RPMI7951 (cell line): ENCODE results near the gene AFAP1L2. TPM values are rescaled to one million over a fixed set of nuclear protein-coding genes. Genes with fewer than 3 reads are reported as not detected.
"Not testable (repeated sequence)": the region's sequence is repeated elsewhere in the genome, so short reads cannot be mapped to it uniquely, and the experiment has no call there.

Source experiments
- DNase-seq: peaks from one replicate; pipeline ENCODE4 v3.0.0-alpha.2; 2012; ENCODE audit warnings: low read depth
- total RNA-seq: library from RNA; depleted of rRNA; stranded (reverse); fragments of >200 nt; shearing (Covaris generic); gene quantifications from 2 replicates; pipeline ENCODE4 v1.2.3, GENCODE V29; 2014

Gene AFAP1L2
- total RNA-seq, 1 experiment from 2014 or later: 2.0 TPM

DNA sequence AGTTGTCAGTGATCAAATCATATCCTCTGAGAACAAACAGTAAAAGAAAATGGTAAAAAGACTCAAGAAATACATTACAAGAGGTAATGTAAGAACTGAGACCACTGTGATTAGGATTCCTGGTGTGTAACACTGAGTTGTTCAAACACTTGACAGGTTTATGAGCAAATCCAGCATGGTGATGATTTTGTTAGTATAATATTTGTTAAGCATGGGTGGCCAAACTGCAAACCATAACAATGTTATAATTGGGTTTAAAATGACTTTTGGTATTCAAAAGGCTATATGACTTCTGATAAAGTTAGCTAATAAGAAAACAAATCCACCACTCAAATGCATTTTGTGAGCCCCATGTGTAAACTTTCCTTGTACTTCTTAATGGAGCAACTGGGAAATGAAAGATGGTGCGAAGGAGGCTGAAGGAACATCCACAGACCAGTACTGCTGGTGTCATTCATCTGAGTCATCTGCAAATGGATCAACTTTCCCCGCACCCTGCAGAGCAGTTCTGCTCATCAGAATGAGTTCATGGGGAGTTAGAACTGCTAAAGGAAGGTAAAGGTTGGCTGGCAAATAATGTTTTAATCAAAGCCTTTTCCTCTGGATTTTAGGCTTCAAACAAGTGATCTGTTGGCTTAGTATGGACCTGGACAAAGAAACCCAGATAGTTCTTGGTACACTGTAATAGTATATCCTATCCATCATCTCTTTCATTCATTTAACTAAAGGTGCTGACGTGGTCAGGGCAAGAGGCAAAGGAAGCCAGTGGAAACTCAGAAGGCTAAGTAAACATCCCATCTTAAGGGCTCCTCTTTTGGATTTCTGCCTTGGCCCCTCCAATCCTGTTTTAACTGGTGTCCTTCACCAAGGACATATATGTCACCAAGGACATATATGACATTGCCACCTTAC lies 45.0 kb downstream of the AFAP1L2 start:
- peak; percentile 16 for DNase-seq

DNA sequence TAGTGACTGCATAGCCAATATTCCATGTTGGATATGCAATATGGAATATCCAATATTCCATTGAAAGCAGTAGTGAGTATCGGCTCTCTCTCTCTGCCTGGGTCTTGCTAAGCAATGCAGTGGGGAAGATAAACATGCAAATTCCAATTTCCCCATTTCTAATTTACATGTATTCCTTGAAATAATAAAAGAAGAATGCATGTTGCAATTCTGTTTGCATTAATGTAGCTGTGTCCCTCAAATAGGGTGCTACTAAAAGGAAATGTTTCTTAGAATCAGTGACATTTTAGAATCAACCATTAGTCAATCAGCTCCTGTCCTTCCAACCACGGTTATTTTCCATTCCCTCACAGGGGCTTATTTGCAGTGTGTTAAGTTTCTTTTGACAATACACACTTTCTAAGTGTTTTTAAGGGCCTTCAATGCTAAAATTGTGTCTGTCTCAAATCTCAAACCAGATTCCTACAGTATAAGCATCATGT lies 46.7 kb downstream of the AFAP1L2 start:
- DNase-seq: no peak

DNA sequence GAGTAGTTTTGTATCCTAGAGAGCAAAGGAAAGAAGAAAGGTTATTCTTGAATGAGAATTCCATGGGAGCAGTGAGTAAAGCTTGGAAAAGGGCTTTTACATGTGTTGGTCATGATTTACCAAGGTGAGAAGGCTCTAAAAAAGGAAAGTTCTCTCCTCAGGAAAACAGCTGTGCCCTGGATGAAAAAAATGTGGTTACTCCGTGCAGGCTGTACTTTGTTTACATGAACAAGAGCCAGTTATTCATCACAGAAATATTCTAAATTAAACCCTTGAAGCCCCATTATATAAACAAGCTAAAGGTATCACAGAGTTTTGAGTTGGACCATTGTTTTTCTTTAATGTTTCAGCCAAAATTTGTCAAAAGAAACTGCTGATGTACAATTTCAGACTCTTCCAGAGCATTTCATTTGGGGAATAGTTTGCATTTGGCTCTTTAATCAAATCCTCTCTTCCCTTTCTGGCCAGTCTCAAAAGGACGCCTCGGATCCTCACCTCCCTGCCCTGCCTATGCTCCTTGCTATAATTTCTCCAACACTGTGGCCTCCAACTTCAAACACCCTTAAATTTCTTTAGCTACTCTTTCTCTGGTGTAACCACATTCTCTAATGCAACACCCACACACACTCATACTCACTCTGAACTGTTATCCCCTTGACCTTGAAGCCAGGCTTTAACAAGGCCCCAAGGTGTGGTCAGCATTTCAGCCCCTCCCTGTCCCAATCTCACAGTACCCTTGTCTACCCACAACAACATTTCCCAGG lies 47.4 kb downstream of the AFAP1L2 start:
- DNase-seq: peak; percentile 75

DNA sequence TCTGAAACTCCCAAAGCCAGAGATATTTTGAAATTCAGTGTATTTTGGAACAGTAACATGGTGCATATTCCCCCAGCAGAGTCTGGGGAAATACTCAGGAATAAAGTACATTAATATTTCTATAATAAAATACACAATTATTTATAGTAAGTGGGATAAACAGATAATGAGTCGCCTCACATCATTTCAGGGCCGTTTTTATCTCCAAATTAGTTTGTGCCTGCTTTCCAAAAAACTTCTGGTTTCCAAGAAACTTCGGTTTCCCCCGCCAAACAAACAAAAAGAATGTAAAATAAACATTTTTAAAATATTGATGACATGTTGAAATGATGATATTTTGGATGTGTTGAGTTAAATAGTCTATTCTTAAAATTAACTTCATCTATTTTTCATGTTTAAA lies 48.2 kb downstream of the AFAP1L2 start:
- DNase-seq: no peak

DNA sequence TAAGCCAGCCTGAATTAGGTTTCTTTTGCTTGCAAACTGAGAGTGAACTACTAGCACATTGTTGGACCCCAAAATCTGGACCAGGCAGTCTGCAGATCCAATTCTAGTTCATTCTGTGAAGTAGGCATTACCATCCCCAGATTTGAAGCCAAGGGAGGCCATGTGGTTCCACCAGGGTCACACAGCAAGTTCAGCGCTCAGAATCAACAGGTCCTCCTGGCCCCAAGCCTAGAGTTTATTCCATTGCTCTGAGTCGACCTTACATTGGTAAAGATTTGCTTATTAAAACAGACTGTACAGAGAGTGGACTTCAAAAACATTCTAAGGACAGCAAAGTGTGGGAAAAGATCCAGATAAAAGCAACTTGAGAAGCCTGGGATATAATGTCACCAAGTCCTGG lies 50.9 kb downstream of the AFAP1L2 start:
- DNase-seq: no peak

DNA sequence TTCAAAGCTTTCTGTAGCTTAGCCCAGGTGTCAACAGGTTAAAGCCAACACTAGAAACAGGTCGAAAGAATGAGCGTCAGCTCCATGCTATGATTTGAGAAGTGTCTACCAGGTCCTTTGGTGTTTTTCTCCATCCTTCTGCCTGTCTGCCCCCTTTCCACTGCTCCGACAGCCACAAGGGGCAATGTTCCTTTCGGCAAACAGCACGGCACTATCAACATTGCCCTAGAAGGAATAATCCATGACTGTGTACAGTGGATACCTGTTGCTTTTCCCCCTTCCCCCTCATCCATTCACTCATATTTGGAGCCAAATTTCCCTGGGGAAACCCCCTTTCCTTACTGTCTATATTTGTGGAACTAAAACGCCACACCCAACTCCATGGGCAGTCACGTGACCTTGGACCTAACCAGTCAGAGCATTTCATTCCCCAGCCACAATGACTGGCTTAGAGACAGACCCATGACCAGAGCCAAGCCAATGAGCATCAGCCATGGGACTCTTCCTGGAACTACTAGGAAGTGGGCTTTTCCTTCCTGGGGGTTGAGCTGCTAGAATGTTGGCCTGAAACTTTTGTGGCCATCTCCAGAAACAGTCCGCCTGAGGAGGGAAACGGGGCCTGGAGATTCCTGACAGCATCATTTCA lies 51.5 kb downstream of the AFAP1L2 start:
- no peak for DNase-seq

DNA sequence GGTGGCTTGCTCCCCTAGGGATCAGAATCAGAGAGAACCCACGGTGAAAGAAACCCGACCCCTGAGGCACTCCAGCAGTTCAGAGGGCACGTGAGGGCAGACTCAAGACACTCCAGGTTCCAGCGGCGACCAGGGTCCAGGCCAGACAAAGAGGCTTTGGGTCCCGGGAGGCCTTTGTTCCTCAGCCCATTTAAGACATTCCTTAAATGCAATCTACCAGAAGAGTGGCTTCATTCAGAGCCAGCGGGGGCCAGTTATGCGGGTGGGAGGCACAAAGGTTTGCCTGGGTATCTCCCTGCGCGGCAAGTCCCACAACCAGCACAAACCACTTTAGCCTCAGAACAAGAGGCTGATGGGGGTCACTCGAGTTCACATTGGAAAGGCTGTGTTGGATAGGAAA lies 53.6 kb downstream of the AFAP1L2 start:
- no peak for DNase-seq

DNA sequence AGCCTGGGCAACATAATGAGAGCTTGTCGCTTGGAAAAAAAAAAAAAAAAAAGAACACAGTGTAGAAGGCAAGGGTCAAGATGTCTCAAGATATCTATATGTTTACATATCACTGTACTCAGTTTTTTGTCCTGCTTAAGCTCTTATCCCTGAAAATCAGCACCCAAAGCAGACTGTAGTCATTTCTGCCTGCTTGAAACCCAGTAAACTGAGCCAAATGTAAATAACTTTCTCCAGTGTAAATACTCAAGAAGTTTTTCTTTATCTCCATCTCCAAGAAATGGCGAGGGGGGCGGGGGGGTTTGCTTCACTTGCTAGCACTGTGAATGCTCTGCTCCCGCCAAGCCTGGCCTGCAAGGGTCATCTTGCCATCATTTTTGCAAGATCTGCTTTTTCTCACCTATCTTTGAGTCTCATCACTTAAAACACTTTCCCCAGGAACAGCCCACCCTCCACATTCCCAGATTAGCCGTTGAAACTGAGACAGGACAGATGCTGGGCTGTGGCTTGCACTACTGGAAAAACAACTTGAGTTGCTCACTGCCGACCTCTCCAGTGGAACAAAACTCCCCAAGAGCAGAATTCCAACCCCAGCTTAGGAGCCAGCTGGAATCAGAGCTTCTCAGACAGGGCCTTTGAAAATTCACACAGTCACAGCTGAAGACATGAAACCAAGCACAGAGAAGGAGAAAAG lies 54.6 kb downstream of the AFAP1L2 start:
- DNase-seq: no peak

DNA sequence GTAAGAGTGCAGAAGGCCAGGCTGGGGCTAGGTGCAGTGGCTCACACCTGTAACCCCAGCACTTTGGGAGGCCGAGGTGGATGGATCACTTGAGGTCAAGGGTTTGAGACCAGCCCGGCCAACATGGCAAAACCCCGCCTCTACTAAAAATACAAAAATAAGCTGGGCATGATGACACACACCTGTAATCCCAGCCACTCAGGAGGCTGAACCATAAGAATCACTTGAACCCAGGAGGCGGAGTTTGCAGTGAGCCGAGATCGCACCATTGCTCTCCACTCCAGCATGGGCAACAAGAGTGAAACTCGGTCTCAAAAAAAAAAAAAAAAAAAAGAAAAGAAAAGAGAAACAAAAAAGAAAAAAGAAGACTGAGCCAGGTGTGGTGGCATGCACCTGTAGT lies 55.2 kb downstream of the AFAP1L2 start:
- not testable (repeated sequence) for DNase-seq

DNA sequence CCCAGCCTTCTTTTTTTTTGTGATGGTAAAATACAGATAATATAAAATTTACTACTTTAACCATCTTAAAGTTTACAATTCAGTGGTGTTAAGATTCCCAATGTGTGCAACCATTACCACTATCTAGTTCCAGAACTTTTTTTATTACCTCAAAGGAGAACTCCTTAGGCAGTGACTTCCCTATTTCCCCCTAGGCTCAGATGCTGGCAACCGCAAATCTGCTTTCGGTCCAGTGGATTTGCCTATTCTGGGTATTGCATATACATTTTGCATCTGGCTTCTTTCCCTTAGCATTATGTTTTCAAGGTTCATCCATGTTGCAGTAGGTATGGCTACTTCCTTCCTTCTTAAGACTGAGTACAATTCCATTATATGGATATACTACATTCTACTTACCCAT lies 56.5 kb downstream of the AFAP1L2 start:
- DNase-seq: no peak

DNA sequence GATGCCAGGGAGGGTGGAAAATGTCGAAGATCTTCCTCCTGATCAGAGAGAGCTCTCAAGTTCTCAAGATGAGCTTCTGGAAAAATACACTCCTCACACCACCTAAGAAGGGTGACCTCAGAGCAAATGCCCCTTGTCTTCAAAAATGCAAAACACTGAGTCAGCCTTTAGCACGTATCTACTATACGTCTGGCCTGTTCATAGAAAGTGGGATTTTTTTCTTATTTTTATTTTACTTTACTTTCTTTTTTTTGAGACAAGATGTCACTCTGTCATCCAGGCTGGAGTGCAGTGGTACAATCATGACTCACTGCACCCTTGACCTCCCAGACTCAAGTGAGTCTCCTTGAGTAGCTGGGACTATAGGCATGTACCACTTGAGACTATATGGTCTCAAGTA lies 57.1 kb downstream of the AFAP1L2 start:
- peak; percentile 36 for DNase-seq

DNA sequence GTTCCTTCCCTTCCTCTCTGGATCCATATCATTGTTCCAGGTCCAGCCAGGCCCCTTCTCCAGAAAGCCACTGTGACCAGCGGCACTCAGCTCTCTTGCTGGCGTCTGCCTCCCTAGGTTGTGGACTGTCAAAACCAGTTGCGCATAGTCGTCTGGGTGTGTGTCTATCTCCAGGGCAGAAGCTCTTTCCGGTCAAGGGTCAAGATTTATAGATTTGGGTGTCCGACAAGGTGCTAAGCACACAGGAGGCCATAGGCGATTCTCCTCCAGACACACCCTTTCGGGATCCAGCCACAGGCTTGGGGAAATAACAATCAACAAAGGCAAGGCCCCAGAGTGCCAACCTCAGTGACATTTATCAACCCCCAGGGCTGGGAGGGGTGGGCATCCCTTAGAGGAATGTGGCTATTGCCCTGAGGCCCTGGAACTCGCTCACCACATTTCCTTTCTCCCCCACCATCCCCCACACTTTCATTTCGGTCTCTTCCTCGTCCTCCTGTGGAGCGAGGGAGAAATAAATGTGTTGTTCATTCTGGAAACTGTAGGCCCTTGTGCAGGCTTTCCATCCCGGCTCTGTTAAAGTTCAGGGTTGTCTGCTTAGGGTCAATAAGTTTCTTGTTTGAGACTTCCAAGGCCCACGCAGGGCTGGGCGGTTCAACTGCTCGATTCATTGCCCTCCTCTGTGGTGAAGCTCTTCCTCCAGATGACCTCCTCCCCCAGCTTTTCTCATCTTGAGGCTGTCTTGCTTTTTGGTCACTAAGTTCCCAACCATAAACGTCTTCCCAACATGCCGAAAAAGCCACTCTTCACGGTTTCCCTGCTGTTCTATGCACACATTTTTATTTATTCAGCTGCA lies 57.9 kb downstream of the AFAP1L2 start:
- peak; percentile 55 for DNase-seq

DNA sequence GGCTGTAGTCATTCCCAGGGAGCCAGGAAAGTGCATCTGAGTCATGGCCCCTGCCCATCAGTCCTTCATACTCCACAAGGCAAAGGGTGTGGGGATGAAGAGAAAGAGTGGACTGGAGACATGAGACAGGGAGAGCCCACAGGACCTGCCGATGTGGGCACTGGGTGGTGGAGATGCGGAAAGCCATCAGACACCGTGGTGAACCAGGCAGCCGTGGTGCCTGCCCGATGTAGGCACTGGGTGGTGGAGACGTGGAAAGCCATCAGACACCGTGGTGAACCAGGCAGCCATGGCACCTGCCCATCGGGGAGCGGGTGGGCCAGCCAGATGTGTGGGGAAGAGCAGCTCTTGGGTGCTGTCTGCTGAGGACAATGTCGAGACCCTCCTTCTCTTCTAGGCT lies 58.6 kb downstream of the AFAP1L2 start:
- no peak for DNase-seq

DNA sequence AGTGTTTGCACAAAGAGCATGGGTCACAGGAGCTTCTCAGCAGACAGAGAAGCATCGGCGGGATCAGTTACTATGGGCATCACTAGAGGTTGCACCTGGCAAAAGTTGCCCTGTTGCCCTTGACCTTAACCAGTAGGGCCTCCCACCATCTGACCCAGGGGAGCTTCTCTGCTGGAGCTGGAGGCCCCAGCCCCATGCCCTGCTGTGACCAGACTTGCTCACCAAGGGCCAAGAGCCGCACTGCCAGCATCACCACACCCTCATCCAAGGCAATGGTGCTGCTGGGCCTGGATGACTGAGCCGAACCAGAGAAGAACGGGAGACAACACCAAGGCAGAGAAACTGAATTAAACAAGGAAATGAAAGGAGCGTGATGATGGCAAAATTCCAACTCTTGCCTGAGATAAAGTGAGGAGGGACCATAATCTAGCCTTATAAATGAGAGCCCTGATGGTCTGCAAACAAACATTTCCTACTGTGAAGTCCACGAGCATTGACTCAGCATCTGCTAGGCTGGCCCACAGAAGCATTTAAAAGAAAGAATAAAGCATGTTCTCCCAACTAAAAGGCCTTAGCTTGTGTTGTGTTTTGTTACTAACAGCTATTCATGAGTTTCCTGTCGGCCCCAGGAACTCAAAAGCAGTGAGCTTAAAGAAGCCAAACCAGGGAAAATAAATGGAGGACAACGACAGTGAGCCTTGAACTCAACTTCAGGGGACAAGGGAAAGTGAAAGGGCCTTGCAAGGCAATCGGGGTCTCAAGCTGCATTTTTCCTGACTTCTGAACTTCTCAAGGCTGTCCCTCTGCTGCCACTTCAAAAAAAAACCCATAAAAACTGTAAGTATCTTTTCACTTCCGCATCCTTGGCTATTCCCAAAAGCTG lies 60.4 kb downstream of the AFAP1L2 start:
- DNase-seq: peak; percentile 14

DNA sequence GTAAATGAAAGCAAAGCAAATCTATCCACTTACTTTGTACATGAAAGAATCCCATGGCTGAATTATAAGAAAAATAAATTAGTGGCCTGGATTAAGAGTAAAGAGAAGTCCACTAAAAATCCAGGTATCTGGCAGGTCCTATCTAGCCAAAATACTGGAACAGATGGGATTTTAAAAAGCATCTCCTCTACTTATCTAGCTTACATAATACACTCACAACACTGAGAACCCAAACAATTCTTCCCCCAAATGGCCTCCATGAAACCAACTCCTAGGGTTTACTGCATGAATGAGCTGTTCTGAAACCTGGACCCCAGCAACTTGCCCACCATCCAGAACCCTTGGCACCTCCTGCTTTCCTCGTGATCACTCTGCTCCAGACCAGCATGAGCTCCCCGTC lies 61.3 kb downstream of the AFAP1L2 start:
- no peak for DNase-seq

DNA sequence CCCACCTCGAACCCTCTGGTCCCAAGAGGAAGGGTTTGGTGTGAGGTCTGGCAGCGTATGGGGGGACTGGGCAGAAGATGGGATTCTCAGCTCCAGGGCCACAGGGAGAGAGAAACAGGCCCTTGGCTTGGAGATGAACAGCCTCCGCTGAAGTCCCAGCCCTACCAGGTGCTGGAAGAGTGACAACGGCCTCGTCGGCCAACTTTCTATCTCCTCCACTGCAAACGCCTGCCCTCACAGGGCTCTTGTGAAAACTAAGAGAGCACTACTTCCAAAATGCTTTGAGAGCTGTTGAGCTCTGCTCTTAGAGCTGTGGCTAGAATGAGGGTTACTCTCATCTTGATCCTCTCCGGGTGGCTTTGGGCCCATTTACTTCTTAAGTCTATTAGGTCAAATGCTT lies 63.5 kb downstream of the AFAP1L2 start:
- no peak for DNase-seq

DNA sequence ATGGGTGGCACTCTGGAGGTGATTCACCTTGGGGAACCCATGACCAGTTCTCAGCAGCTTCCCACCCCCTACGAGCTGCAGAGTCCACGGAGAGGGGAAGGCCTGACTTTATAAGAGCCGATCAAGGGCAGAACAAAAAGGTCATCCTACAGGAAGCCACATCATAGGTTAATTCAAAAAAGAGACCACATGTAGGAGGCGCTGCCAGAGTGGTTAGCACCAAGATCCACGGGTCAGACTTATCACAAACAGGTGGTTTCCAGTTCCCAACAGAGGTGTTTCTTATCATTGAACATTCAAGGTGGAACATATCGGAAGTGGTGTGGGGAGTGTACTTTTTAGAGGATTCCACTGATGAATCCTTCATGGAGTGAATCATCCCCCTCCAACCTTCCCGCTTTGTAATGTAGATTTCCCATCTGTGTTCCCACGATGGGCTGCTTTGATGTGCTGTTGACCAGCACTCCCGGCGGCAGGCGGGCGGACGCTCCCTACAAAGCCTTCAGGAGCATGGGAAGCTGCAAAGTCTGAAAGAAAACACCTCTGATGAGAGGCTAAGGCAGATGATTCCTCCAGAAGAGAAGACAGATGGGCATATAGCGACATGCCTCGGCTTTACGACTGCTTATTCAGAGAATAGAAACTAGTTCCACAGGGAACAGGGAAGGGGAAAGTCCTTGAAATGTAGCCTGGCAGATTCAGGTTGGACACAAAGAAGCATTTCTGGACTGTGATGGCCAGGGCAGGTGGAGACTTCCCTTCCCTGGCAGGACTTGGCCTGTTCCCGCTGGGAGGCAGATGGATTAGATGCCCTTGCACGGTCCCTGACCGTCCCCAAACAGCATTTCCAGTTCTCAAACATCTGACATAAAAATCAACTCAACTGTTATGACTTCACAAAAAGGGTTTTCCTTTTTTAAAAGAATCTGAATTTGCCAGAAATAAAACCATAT lies 66.5 kb downstream of the AFAP1L2 start:
- DNase-seq: no peak

DNA sequence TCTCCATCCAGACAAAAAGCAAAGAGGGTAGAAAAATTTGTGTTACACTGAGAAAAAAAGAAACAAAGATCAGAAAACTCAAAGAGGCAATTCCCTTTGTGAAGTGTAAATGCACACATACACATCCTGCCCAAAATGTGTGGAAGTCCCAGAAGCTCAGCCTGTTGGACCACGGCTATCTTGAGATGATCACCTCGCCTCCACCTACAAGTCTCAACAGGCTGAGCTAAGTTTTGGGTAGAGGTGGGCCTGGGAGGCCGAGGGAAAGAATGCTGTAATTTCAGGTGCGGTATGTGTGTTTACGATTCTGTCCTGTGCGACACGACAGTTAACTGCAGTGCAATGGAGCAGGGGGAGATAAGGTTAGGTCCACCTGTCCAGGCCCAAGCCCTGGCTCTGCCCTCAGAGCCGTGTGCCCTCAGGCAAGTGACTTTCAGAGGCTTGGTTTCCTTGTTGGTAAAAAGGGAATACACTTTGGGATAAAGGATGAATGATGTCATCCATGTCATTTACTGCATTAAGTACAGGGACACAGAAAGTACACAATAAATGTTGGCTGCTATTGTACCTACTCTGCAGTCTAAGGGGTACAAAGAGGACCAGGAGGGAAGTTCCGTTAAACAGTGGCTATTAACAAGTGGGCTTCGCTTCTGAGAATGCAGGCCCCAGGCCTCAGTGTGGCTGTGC lies 67.3 kb downstream of the AFAP1L2 start:
- no peak for DNase-seq
